ENCODE results near the gene KCNAB1. TPM values are rescaled to one million over a fixed set of nuclear protein-coding genes. Genes with fewer than 3 reads are reported as not detected.

The KCNAB1 gene
- total and polyA plus RNA-seq, 2 donors (not counting 3 experiments of a cell fraction or from before 2014, with no cell fraction given): 0.21 TPM; not detected in 1

- ChIA-PET POLR2A (no interaction called here), CTCF (interaction anchor here (1.0 to 9.3 kb wide), 2 partner anchors 131 to 205 kb away, joined by 5 to 424 read pairs; no protein-coding TSS in a partner anchor)
Observed at GRCh38 chr3:156379327-156379726, 258.9 kb downstream of the KCNAB1 start.

More at GRCh38 chr3:156379327-156379726, 258.9 kb downstream of the KCNAB1 start:
- Histone ChIP-seq H2AFZ (ENCODE audit: low read depth, low read length) (no peak overlapping the region), H3K9ac (replicated peaks; ENCODE audit: extremely low read depth, insufficient read depth, low read length) (no peak overlapping the region), H3K36me3 (ENCODE audit: control insufficient read depth in 2 of 2, extremely low read depth in 1 of 2, insufficient read depth in 2 of 2, low read length in 2 of 2) (no peaks in the 10 kb centered on the region), H3K4me2 (ENCODE audit: insufficient read depth, low read length) (no peak overlapping the region), H3K4me1 (ENCODE audit: control insufficient read depth, extremely low read depth, insufficient read depth, low read length) (no peaks in the 10 kb centered on the region), H3K9me1 (replicated peaks; ENCODE audit: control insufficient read depth, extremely low read depth, insufficient read depth, low read length) (no peaks in the 10 kb centered on the region), H3K79me2 (ENCODE audit: control insufficient read depth, insufficient read depth, low read length) (no peaks in the 10 kb centered on the region), H3K4me3 (replicated peaks in 1 of 3; ENCODE audit: insufficient read depth in 1 of 3, low read depth in 1 of 3, low read length in 3 of 3) (no peak overlapping the region), H3K27ac (ENCODE audit: insufficient read depth, low read depth, low read length) (no peak overlapping the region), H3K9me3 (replicated peaks; ENCODE audit: control insufficient read depth, insufficient read depth, low read length) (no peaks in the 10 kb centered on the region), H3K27me3 (ENCODE audit: control insufficient read depth in 2 of 2, insufficient read depth in 2 of 2, low read length in 2 of 2) (no peaks in the 10 kb centered on the region), H4K20me1 (replicated peaks; ENCODE audit: control insufficient read depth, extremely low read depth, insufficient read depth, low read length) (no peaks in the 10 kb centered on the region)
- FAIRE-seq (no peak), DNase-seq (ENCODE audit: low read depth, low spot score) (no peak)
- intact Hi-C loops (cut with micrococcal nuclease) (no loop called here), dilution Hi-C loops (cut with MboI; ENCODE audit: extremely low pct_ligation_motif_present, low sequenced_read_pairs) (no loop called here)
- TF ChIP-seq GATA2 (IDR thresholded peaks at IDR 0.05; ENCODE audit: insufficient read depth, insufficient read length, low read depth, low read length) (no peak), MAX (IDR thresholded peaks at IDR 0.05; ENCODE audit: insufficient read depth, insufficient read length) (no peak), EZH2 (IDR thresholded peaks at IDR 0.05; ENCODE audit: borderline replicate concordance, low read depth, low read length, severe bottlenecking) (no peak), POLR2AphosphoS5 (IDR thresholded peaks at IDR 0.05; ENCODE audit: insufficient read depth, low read depth, low read length) (no peak), CTCF (IDR thresholded peaks at IDR 0.05; ENCODE audit: extremely low read depth in 1 of 2, insufficient read depth in 1 of 2, low read depth in 1 of 2, low read length in 2 of 2) (no peak), JUN (IDR thresholded peaks at IDR 0.05; ENCODE audit: borderline replicate concordance, insufficient read depth, insufficient read length, low read depth) (no peak), POLR2A (IDR thresholded peaks at IDR 0.05; ENCODE audit: low read depth, low read length) (no peak), FOS (IDR thresholded peaks at IDR 0.05; ENCODE audit: borderline replicate concordance, insufficient read depth, low read length) (no peak), MYC (IDR thresholded peaks at IDR 0.05; ENCODE audit: low read depth, low read length) (no peak)
- BruUV-seq (replicated peaks): no TSS peak

Measured in endothelial cell of umbilical vein (primary cell).